ENCODE measurements around the gene ARHGEF2.
A peak's percentile ranks its signal among the peaks of the same experiment; 100 is the strongest.

Gene ARHGEF2

DNA sequence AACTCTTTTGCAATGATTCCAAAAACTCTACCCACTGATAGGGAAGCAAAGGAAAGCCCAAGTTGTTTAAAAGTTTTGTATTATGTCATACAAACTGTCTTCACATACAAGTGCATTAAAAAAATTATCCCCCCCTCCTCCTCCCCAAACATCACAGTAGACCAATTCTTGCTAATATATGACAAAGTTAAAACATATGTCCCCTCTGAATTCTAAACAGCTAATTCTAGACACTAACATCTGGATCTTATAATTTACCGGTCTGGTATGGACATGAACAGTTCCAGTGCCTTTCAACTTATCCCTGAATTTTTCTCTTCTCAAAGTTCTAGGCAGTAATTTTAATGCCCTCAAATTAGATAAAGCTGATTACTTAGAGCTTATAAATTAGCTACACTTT, 80.6 kb downstream of the ARHGEF2 start:
- no peaks in the 10 kb centered on the region for H3K9me3 ChIP-seq (ENCODE audit: control insufficient read depth, low read length)
- peaks cover 57% of the 10 kb centered on the region for H3K36me3 ChIP-seq (ENCODE audit: control insufficient read depth, insufficient read depth, low read length, severe bottlenecking)
- H3K4me3 ChIP-seq (ENCODE audit: low read length): no peak overlapping the region
- peaks cover 14% of the 10 kb centered on the region for H3K4me1 ChIP-seq (ENCODE audit: control insufficient read depth, insufficient read depth, low read length)
- no peaks in the 10 kb centered on the region for H3K27me3 ChIP-seq (replicated peaks; ENCODE audit: control insufficient read depth, insufficient read depth, low read length)
- peak; percentile 63 for DNase-seq (ENCODE audit: low read depth)
- no peak overlapping the region for H3K9ac ChIP-seq (ENCODE audit: low read length)

Measured in adipocyte (in vitro differentiated cells).